Liver (tissue), 3 donors: ENCODE results near the gene CCNB1IP1.

Experiments
- CTCF ChIP-seq: fragments of 150-350 bp; IDR thresholded peaks from 2 replicates; pipeline ENCODE4 v1.5.1; 2017; ENCODE audit warnings: improper control_type of control experiment, low read depth, low read length; ENCODE audit not compliant: missing input control
- MAX ChIP-seq: IDR thresholded peaks from 2 replicates; pipeline ENCODE4 v1.6.1; 2016; ENCODE audit warnings: antibody characterized with exemption
- RAD21 ChIP-seq, 2 donors: IDR thresholded peaks; 2 replicates each; pipeline ENCODE4 v1.6.1; 2016; ENCODE audit warnings: antibody characterized with exemption in 2 of 2, mild to moderate bottlenecking in 2 of 2
- TAF1 ChIP-seq: conservative IDR thresholded peaks from 2 replicates; pipeline ENCODE4 v1.6.1; 2016; ENCODE audit warnings: antibody characterized with exemption, mild to moderate bottlenecking
- YY1 ChIP-seq: IDR thresholded peaks from 2 replicates; pipeline ENCODE4 v1.6.1; 2016; ENCODE audit warnings: antibody characterized with exemption, mild to moderate bottlenecking
- ZBTB33 ChIP-seq: IDR thresholded peaks from 2 replicates; pipeline ENCODE4 v1.6.1; 2016; ENCODE audit warnings: antibody characterized with exemption
- donor health status: healthy.
- donor health status: healthy.

GRCh38 chr14:20375471-20375870 lies 42.4 kb upstream of the CCNB1IP1 start:
- TF ChIP-seq YY1: no peak
- TF ChIP-seq MAX: no peak
- TF ChIP-seq CTCF: no peak
- TF ChIP-seq RAD21 (IDR thresholded peaks at IDR 0.05): no peak
- TF ChIP-seq ZBTB33: no peak
- TF ChIP-seq TAF1: no peak
